DMS53 (cell line): ENCODE data around the gene VIL1.
A peak's percentile ranks its signal among the peaks of the same experiment; 100 is the strongest.

Experiments
- DNase-seq: peaks from one replicate; lab custom pipeline; 2025; lab: John Stamatoyannopoulos, UW

Gene VIL1

DNA sequence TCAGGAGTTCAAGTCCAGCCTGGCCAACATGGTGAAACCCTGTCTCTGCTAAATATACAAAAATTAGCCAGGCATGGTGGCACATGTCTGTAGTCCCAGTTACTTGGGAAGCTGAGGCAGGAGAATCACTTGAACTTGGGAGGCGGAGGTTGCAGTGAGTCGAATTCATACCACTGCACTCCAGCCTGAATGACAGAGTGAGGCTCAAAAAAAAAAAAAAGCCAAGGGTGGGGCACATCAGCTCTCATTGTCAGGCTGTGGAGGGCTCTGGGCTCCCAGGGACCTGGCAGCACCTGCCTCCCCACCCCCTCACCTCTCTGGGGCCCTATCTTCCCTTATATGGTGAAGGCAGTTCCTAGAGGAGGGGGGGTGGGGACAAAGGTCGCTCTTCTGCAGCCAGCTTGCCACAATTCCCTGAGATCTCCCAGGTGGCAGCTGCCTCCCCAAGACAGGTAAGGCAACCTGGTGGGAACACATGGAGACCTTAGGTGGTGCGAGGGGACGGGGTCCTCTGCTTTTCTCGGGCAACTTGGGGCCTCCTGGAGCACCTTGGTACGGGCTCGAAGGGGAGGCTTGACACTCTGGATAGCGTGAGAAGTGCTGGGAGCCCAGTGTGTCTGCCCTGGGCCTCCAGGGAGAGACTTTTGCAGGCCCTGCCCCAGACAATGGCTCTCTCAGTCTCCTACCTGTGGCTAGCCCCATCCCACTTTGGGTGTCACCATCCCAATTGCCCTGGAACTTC is at the start of gene VIL1:
VIL1 (plus strand) TSS at position 407 of the 742 bp plus-strand sequence. CDS start 4,656 bp downstream, outside the sequence.
- DNase-seq: peak; percentile 97

DNA sequence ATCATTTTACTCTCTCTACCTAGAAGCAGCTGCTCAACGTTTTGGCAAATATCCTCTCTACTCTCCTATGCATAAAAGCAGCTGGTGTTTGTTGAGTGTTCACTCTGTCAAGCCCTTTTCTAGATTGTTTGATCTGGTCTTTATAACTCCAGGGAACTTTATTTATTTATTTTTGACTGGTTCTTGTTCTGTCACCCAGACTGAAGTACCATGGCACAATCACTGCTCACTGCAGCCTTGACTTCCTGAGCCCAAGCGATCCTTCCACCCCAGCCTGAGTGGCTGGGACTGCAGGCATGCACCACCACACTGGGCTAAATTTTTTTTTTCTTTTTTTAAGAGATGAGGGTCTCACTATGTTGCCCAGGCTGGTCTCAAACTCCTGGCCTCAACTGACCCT is 49.6 kb upstream of the VIL1 start:
- DNase-seq: peak; percentile 82

DNA sequence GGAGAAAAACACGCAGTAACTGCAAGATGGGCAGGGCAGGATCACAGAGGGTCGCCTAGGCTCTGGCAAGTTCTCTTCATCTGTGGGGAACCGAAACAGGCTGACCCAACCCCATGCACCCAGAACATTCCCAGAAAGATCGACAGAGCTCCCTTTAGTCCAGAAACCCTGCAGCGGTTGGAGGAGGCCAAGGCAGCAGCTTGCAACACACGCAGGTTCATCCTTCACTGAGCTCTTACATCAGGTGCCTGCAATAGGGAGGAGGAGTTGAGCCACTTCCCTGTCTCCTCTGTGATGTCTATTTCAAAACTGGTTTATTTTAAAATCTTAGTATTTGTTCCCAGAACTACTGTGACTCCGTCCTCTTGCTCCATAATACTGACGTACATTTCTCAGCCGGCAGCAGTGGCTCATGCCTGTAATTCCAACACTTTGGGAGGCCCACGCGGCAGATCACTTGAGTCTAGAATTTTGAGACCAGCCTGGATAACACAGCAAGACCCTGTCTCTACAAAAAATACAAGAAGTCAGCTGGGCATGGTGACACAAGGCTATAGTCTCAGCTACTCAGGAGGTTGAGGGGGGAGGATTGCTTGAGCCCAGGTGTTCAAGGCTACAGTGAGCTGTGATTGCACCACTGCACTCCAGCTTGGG is 48.4 kb upstream of the VIL1 start:
- DNase-seq: peak; percentile 5

DNA sequence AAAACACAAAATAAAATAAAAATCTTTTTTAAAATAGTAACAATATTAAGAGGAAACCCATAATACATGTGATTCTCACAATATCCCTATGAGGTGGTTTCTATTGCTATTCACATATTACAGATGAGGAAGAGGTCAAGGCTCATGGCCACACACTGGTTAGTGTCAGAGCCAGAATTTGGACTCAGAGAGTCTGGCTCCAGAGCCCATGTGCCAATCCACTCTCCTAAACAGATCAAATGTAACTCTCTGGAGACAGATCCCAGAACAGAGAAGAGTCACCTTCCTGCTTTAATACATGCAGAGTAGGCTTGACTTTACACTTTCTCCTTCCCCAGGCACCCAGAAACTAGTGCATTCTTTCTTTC is 47.0 kb upstream of the VIL1 start:
- no peak for DNase-seq

DNA sequence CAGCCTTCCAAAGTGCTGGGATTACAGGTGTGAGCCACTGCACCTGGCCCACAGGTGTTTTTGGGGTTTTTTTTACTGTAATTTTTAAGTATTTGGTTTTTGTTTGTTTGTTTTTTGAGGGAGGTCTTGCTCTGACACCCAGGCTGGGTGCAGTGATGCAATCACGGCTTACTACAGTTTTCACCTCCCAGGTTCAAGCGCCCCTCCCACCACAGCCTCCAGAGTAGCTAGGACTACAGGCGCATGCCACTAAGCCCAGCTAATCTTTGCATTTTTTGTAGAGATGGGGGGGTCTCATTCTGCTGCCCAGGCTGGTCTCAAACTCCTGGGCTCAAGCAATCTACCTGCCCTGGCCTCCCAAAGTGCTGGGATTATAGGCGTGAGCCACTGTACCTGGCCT is 44.1 kb upstream of the VIL1 start:
- DNase-seq: no peak

DNA sequence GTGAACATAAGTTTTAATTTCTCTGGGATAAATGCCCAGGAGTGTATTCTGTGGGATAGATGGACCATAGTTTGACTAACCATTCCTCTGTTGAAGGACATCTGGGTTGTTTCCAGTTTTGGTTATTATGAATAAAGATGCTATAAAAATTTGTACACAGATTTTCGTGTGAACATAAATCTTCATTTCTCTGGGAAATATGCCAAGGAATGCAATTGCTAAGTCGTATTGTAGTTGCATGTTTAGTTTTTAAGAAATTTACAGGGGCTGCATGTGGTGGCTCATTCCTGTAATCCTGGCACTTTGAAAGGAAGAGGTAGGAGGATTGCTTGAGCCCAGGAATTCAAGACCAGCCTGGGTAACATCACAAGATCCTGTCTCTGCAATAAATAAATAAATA is 43.7 kb upstream of the VIL1 start:
- no peak for DNase-seq

DNA sequence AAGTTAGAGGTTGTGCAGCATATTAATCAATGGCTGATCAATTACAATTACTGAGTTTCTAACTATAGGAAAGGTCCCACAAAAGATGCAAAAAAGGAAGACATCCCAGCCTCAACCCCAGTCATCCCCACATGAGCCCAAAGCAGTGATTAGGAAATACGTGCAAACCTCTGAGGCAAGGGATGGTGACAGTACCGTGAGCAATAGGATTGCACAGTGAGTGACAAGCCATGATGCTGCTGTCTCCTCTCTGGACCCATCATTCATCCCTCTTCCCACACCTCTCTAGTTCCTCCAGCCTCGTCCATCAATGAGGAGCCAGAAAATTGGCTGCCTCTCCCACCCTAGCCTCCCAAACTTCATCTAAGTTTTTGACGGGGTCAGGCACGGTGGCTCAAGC is 40.9 kb upstream of the VIL1 start:
- no peak for DNase-seq

DNA sequence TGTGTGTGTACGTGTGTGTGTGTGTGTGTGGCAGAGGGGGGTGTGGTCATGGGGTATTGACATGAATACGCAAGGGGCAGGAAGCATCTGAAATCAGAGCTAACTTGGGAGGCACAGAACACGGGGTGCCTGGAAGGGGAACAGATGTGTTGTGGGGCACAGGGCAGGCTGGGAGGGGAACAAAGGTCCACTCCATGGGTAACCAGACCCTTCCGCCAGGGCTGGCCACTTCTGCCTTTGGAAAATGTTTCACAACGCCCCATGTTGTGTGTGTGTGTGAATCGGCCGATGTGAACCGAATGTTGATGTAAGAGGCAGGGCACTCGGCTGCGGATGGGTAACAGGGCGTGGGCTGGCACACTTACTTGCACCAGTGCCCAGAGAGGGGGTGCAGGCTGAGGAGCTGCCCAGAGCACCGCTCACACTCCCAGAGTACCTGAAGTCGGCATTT is 37.0 kb upstream of the VIL1 start, which contains the start of gene SLC11A1:
SLC11A1 (plus strand) TSS at position 358 of the 451 bp plus-strand sequence. CDS start 96 bp downstream, outside the sequence.
- no peak for DNase-seq

DNA sequence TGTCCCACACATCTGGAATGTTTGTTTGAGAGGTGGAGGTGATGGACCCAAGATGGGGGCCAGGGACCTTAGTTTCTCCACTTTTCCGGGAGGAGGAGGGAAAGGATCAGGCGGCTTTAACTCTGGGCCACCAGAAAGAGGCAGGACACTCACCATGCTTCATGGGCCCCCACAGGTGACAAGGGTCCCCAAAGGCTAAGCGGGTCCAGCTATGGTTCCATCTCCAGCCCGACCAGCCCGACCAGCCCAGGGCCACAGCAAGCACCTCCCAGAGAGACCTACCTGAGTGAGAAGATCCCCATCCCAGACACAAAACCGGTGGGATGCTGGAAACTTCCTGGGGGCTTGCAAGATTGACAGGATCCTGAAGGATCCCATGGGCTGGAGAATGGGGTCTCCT is 36.1 kb upstream of the VIL1 start:
- no peak for DNase-seq

DNA sequence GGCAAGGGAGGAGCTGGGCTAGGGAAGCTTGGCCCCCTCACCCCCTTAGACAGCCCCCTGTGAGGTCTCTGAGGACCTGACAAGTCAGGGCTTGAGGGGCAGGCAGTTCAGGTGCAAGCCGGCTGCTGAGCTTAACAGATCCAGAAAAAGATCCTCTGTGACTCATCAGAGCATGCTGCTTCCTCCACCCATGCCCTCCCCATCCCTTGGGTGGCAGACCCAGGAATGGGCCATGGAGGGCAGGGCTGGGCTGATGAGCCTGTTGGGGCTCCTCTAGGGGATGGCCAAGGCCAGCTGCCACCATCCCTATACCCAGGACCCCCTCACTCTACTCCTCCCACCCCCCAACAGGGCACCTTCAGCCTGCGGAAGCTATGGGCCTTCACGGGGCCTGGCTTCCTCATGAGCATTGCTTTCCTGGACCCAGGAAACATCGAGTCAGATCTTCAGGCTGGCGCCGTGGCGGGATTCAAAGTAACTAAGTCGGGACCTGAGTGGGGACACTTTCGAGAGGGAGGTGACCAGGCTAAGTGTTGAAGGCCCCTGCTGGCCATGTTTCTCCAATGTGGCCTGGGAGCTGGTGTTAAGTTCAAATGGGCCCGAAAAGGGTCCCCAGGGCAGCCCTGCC is 34.9 kb upstream of the VIL1 start:
- peak; percentile 33 for DNase-seq

DNA sequence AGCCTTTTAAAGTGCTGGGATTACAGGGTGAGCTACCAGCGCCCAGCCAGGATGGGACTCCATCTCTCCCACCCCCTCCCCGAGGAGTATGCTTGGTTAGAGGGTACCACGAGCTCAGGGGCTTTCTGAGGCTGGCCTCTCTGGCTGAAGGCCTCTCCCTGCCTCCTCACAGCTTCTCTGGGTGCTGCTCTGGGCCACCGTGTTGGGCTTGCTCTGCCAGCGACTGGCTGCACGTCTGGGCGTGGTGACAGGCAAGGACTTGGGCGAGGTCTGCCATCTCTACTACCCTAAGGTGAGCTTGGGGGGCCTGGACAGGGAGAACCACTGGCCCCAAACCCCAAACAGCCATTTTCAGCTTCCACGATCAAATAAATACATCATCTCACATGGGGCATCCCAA is 33.9 kb upstream of the VIL1 start:
- no peak for DNase-seq

DNA sequence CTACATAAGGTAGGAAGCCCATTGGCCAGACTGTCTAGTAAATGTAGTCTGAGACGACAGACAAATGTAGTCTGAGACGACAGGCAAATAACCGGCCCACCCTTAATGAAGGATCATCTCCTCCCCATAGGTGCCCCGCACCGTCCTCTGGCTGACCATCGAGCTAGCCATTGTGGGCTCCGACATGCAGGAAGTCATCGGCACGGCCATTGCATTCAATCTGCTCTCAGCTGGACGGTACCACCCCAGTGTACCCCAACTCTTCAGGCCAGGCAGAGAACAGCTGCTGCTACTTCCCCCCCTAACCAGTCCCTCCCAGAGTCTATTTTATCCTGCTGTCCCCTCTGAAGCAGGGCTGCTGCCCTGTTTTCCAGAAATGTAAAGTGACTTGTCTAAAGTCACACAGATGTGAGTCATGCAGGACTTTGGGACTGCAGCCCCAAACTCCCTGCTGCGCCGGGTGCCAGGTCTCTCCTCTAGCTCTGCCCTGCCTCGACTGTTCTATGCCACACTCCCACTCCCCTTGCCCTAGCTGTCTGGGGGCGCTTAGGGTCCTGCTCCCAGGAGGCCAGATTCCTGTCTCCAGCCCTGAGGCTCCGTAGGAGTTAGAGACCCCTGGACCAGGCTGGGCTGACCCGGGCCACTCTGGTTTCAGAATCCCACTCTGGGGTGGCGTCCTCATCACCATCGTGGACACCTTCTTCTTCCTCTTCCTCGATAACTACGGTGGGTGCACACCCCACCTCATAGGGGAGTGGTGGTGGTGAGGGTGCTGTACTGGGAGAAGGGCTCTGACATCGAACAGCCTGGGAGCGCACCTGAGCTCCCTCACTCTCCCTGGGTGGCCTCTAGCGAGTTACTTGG is 32.2 kb upstream of the VIL1 start:
- DNase-seq: no peak

DNA sequence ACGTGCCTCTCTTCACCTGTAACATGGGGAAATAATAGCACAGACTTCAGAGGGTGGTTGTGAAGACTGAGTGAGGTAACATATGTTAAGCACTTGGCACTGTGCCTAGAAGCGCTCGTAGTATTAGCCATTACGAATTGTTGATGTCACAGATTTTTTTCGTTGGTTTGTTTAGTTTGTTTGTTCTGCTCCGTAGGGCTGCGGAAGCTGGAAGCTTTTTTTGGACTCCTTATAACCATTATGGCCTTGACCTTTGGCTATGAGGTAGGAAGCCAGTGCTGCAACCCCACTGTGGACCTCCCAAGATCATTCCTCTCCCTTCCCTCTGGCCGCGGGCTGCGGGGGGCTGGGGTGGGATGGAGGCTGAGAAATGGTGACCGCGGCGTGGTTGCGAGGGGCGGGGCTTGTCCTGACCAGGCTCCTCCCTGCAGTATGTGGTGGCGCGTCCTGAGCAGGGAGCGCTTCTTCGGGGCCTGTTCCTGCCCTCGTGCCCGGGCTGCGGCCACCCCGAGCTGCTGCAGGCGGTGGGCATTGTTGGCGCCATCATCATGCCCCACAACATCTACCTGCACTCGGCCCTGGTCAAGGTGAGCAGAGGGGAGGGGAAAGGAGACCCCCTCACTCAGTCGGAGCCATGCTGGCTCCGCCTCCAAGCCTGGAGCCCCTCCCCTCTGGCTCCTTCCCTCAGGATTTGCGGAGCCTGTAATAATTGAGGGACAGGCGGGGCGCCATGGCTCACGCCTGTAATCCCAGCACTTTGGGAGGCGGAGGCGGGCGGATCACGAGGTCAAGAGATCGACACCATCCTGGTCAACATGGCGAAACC is 31.3 kb upstream of the VIL1 start:
- DNase-seq: peak; percentile 94

DNA sequence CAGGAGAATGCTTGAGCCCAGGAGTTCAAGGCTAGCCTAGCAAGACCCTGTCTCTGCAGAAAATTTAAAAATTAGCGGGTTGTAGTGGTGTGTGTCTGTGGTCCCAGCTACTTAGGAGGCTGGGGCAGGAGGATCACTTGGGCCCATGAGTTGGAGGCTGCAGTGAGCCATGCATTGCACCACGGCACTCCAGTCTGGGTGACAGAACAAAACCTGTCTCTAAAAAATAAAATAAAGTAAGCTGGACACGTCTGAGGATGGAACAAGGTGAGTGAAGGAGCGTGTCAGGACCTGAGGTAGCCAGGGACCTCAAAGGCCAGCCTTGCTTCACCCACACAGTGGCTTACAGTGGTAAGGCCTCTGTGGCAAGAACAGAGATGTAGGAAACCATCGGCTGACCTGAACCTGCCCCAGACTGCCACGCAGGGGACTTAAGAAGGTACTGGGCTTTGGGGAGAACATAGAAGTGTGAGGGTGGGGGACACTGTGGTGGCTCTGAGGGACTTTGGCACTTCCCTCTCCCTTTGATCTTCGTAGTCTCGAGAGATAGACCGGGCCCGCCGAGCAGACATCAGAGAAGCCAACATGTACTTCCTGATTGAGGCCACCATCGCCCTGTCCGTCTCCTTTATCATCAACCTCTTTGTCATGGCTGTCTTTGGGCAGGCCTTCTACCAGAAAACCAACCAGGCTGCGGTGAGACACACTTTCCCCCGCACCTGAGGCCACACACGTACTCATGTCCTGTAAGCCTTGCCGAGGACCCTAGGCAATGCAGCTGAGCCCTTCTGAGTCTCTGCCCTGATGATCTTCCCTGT is 29.4 kb upstream of the VIL1 start:
- DNase-seq: no peak

DNA sequence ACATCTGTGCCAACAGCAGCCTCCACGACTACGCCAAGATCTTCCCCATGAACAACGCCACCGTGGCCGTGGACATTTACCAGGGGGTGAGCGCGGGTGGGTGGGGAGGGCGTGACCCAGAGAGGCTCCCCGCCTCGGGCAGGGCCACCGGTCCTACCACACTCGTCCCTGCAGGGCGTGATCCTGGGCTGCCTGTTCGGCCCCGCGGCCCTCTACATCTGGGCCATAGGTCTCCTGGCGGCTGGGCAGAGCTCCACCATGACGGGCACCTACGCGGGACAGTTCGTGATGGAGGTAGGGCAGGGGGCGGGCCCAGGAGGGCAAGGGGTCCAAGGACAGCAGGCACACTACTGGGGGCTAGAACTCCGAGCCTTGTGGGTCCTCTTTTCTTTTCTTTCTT is 27.7 kb upstream of the VIL1 start:
- DNase-seq: no peak

DNA sequence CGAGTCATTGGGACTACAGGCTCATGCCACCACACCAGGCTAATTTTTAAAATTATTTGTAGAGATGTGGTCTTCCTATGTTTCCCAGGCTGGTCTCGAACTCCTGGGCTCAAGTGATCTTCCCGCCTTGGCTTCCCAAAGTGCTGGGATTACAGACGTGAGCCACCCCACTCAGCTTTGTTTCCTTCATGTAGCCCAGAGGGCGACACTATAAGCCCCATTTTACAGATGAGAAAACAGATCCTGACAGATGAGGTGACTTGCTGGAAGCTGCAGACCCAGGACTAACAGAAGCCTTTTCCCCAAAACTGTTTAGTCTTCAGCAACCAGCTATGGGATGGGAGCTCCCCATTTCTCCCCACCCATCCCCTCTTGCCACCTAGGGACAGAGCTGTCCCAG is 26.5 kb upstream of the VIL1 start:
- DNase-seq: no peak

DNA sequence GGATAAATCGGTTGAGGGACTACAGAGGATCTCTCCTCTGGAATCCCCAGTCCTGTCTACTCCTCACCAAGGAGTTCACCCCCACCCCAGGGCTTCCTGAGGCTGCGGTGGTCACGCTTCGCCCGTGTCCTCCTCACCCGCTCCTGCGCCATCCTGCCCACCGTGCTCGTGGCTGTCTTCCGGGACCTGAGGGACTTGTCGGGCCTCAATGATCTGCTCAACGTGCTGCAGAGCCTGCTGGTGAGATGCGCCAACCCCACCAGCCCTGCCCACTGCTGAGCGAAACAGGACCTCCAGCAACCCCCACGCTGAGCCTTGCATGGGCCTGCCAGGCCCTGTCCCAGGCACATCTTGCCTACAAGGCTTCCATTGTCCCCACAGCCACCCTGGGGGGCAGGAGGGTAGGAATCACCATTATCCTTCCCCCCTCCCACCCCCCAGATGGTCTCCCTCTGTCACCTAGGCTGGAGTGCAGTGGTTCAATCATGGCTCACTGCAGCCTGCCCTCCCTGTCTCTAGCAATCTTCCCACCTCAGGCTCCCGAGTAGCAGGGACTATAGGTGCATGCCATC is 25.9 kb upstream of the VIL1 start:
- no peak for DNase-seq

DNA sequence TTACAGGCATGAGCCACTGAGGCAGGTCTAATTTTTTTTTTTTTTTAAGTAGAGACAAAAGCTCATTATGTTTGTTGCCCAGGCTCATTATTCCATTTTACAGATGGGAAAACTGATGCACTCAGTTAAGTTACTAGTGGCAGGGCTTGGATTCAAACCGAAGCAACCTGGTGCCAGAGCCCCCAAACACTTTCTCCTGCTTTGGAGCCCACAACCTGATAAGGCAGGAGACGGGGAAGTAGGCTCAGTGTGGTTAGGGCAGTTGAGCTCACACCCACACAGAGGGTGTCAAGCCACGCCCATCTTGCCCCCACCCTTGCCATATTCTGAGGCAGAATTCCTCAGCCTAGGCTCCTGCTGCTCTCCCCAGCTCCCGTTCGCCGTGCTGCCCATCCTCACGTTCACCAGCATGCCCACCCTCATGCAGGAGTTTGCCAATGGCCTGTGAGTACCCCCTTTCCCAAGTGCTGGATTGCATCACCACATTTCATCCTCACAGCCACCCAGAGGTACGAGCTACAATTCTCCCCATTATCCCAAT is 25.1 kb upstream of the VIL1 start:
- no peak for DNase-seq

DNA sequence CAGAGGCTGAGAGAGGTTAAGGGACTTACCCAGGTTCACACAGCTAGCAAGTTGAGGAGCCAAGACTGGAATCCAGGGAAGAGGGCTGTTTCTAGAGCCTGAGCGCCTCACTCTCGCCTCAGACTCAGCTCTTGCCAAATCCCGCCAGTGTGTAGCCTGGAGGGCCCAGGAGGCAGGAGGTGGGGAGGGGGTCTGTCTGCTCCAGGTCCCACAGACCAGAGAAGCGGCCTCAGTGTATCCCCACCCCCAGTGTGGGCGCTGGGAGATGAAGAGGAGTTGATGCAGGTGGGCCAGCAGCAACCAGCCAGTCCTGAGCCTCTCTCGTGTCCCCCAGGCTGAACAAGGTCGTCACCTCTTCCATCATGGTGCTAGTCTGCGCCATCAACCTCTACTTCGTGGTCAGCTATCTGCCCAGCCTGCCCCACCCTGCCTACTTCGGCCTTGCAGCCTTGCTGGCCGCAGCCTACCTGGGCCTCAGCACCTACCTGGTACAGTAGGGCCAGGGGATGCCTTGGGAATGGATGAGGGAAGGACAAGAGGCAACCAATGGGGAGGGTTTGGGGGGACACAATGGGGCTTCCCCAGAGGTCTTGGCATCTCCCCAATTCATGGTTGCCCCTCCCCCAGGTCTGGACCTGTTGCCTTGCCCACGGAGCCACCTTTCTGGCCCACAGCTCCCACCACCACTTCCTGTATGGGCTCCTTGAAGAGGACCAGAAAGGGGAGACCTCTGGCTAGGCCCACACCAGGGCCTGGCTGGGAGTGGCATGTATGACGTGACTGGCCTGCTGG is 24.4 kb upstream of the VIL1 start:
- DNase-seq: no peak
